Activated CD8-positive, alpha-beta memory T cell treated with anti-CD3 and anti-CD28 coated beads, Interleukin-2, amount 50 U/mL, for 1 hour (primary cell): Measurements from ENCODE around the gene HOXA5.

Experiments used
- DNase-seq: peaks from one replicate; pipeline ENCODE4 v3.0.0-alpha.2; 2020; ENCODE audit errors: extremely low read depth

The HOXA5 gene

GRCh38 chr7:27160145-27160545 is 16.7 kb upstream of the HOXA5 start:
- DNase-seq = no peak

- DNase-seq = no peak
Measured at GRCh38 chr7:27159266-27160144, 16.0 kb upstream of the HOXA5 start.

- no peak for DNase-seq
Measured at GRCh38 chr7:27158436-27159265, 15.2 kb upstream of the HOXA5 start.

GRCh38 chr7:27157702-27158431 is 14.4 kb upstream of the HOXA5 start:
- DNase-seq = no peak

GRCh38 chr7:27156916-27157701 is 13.6 kb upstream of the HOXA5 start:
- no peak for DNase-seq

GRCh38 chr7:27156508-27156898 is 13.0 kb upstream of the HOXA5 start, which contains the start of gene HOXA7:
HOXA7 (minus strand) TSS chr7:27156675; CDS start chr7:27156545, 130 bp downstream.
- DNase-seq = no peak

GRCh38 chr7:27155816-27156507 is 12.5 kb upstream of the HOXA5 start:
- DNase-seq = no peak

GRCh38 chr7:27154901-27155815 is 11.7 kb upstream of the HOXA5 start:
- DNase-seq = no peak

- no peak for DNase-seq
Measured at GRCh38 chr7:27154369-27154768, 10.9 kb upstream of the HOXA5 start.

GRCh38 chr7:27153526-27153925 is 10.0 kb upstream of the HOXA5 start:
- no peak for DNase-seq

- no peak for DNase-seq
Measured at GRCh38 chr7:27152816-27153442, 9.4 kb upstream of the HOXA5 start.

GRCh38 chr7:27151931-27152815 is 8.7 kb upstream of the HOXA5 start, which contains the start of gene HOXA3:
HOXA3 (minus strand) TSS chr7:27152583; CDS start chr7:27110640, 41,943 bp downstream.
- no peak for DNase-seq

GRCh38 chr7:27151341-27151930 is 8.0 kb upstream of the HOXA5 start:
- no peak for DNase-seq

- no peak for DNase-seq
Measured at GRCh38 chr7:27150568-27151340, 7.3 kb upstream of the HOXA5 start.

- no peak for DNase-seq
Measured at GRCh38 chr7:27149842-27150567, 6.5 kb upstream of the HOXA5 start.
